HG03064 (cell line): ENCODE results near the gene TULP4.
"Not testable (repeated sequence)": the region's sequence is repeated elsewhere in the genome, so short reads cannot be mapped to it uniquely, and the experiment has no call there.

Experiments
- ATAC-seq: cut with Tn5 transposase; IDR thresholded peaks from one replicate; pipeline ENCODE4 v1.9.1; 2021; ENCODE audit warnings: low read depth; ENCODE audit not compliant: unreplicated experiment

Gene TULP4

DNA sequence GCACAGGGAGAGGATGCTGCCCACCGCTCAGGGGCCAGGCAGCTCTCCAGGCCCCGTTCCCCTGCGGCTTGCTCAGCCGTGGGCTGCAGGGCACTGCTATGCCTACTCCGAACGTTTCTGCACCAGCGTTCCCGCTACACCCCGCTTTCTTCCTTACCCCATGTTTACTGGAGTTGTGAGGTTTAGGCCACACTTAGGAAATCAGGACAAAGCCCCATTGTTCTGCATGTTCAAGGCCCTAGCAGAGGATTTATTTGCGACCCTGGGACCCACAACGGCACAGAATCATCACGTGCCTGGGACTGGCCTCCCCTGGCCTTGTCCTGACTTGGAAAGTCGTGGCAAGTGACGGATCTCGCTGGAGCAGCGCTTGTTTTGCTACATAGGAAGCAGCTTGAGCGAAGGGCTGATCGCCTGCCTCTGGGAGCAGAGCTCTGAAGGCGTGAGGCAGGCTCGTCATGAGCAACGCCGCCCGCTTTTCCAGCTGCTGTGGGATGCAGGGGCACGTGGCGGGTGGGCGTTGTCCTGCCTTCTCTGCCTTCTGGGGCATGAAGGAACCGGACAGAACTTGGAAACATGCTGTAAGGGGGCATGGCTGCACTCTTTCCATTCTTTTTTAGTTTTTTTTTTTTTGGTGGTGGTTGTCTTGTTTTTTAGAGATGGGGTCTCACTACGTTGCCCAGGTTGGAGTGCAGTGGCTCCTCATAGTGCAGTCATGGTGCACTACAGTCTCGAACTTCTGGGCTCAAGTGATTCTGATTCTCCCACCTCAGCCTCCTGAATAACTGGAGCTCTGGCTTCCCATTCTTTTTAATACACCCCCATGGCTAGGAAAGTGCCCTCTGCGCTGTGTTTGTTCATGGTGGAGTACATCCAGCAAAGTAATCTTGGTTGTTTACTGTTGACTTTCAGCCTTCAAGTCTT lies 233.0 kb downstream of the TULP4 start:
- no peak for ATAC-seq

DNA sequence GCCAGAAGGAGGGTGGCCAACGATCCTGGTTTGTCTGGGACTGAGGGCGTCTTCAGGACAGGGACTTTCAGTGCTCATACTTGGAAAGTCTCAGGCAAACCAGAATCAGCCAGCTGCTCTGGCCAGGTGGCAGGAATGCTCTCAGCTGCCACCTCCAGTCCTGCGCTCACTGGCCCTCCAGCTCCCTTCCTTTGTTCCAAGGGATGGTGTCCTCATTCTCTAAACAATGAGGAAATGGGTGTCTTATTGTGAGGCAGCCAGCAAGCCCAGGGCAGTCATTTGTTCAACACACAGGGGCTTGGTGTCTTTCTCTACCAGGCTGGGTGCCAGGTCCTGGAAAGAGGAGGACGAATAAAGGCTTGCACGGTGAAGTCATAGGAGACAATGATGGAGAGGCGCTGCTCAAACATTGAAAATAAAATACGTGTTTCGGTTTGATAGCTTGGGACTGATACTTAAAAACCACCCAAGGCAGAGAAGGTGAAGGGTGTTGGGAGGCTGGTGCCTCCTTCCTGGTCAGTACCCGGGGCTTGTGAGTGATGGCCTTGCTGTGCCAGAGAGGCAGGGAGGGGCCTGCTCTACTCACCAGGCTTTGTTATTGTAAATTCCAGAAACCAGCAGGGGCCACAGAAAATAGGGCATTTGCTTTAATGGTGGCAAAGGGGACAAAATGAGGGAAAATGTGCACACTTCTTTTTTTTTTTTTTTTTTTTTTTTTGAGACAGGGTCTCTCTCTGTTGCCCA lies 236.3 kb downstream of the TULP4 start:
- ATAC-seq: no peak

DNA sequence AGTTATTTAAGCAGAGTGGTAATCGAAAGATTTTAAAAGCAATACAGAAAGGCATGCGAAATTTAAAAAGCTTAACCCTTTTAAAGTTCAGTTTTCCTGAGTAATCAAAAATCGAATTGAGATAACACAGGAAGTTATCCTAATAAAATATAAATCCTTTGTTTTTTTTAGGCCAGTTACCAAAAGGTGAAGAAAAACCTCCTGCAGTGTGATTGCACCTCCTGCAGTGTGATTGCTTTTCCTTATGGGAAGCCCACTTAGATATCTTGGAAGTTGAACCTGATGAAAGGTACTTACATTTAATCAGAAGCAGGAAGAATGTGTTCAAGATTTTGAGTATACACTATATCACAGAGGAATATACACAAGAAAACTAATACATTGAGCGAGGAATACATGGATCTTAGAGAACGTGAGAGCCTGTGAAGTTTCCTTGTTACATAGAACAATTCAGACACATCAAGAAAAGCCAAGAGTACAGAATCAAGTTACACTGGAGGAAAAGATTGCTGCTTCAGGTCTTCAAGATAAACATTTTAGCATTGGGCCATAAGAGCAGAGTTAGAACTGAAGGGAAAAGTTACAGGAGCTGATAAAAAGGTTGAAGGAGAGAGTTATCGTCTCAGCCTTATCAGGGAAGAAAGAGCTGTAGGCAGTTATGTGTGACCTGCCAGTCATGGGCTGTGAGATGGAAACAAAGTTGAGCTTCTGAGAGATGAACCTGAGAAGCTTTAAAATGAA lies 240.0 kb downstream of the TULP4 start:
- no peak for ATAC-seq

DNA sequence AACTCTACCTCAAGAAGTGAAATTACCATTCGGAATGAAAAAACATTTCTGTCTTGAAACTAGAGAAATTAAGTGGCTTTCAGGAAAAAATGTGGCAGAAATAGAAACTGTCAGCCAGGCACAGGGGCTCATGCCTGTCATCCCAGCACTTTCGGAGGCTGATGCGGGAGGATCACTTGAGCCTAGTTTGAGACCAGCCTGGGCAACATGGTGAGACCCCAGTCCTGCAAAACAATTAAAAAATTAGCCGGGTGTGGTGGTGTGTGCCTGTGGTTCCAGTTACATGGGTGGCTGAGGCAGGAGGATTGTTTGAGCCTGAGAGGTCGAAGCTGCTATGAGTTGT lies 240.5 kb downstream of the TULP4 start:
- ATAC-seq: no peak

DNA sequence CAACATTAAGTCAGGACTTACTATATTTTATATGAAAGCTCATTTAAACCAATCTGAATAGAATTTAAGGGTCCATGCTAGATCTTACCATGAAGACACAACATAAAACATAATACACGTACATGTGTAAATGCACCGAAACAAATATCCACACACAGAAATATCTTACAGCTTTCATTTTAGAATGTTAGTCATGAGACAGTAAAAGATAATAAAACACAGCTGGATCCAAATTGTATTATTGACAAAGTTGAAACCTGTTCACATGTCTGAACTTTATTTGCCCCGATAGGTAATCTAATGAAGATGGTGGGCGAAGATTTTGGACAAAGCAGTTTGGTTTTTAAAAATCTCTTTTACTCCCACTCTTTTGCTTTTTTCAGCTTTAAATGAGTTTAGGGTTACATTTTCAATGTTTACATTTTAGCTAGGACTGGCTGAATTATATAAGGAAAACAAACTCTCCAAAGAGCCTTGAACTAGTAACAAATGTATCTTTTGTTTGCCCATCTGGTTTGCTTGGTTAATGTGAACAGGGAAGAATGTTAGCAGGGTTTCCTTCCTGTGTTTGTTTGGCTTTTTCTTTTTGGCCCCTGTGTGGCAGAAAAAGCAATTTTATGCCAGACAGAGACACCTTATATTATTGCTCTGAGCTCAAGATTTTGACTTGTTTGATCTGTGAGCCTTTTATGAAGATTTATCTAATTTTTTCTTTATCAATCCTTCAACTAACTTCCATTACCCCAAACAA lies 242.5 kb downstream of the TULP4 start:
- no peak for ATAC-seq

DNA sequence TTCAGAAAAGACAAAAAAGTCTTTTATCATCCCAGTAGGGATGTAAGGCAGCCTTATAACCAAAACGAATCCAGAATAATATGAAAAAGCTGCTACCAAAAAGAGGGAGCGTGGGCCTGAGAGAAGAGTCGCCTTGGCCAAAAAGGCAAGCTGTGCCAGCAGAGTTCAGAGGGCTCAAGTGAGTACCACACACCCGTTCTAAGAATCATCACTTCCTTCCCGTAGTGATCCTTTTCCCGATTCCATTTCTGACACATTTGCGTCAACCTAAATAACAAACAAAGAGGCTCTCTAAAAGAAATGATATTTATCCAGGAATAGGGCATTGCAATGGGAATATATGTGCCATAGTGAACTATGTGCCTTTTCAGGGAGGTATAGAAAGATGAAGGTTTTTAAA lies 243.8 kb downstream of the TULP4 start:
- no peak for ATAC-seq

DNA sequence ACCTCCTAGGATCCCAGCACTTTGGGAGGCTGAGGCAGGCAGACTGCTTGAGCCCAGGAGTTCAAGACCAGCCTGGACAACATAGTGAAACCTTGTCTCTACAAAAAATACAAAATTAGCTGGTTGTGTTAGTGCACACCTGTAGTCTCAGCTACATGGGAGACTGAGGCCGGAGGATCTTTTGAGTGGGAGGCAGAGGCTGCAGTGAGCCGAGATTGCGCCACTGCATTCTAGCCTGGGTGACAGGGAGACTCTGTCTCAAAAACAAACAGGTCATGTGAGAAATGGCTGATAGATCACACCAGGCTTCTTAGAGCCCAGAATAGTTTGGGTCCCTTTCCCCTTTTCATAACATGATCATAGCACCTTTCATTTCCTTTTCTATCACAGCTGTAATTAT lies 244.8 kb downstream of the TULP4 start:
- not testable (repeated sequence) for ATAC-seq

DNA sequence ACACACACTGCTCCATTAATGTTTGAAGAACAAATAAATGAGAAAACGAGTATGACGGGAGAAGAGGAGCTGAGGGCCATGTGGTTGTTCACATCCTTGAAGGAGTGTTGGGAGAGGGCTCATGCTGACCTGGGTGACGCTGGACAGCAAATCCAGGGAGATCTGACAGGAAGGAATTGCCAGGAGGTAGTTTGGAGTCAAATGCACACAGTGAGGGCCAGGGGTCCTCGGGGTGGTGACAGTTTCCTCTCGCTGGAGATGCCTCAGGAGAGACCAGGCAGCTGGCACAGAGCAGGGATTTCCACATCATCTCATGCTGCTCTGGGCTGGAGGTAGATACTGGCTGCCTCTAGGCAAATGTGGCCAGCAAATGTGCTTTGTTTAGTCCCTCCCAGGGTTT lies 245.7 kb downstream of the TULP4 start:
- ATAC-seq: no peak

DNA sequence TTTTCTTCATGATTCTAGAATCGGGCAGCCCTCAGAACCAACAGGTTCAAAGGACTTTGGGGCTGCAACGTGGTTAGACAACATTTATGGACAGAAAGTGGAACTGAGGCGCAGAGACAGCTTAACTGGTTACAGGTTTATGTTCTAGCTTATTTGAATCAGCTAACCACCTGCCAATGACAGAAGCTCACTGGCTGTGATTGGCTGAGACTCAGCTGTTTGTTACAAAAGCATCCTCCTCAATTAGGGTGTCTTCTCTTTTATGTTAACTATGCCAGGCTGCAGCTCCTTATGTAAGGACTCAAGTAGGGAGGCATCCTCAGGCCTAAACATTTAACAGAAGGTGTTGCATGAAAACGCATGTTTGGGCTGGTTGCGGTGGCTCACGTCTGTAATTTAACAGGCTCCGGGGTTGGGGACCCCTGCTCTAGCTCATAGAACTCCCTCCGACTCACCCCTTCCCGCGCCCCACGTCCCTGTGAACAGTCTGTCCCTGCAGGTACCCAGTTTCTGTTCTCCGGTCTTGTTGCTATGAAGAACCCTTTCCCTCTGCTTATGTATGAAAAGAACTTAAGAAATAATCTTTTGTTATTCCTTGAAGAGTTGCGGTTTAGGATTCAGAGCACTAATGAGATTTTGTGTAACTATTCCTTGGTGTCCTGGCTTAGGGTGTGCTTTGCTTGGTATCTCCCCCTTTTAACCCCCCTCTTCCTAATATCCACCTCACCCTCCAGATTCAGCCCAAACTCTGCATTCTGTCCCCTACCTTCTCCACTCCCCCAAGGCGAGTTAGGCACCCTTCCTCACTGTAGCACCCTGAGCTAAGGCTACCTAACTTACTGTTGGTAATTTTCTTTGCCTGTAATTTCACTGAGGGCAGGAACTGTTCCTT lies 246.4 kb downstream of the TULP4 start:
- ATAC-seq: no peak

DNA sequence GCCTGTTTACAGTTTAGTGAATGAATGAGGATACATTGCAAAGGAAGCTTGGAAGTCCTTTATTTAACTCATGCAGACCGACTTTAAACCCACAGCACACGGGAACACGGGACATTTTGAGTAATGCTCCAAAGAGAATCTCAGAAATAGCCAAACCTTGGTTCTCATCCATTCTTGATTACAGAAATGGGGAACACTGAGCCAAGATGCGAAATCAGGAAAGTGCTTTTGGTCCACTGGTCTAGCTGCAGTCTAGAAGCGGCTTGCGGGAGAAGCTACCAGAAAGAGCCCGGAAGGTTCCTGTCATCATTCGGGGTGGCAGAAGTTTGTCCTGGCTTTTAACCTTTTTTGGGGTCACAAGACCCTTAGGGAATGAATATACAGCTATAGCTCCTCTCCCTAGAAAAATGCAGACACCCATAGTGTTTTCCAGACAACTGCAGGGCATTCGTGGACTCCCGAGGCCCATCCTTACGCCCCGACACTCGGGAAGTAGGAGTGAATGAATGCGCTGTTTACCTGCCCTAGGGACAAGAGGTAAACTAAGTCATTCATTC lies 247.2 kb downstream of the TULP4 start:
- no peak for ATAC-seq

DNA sequence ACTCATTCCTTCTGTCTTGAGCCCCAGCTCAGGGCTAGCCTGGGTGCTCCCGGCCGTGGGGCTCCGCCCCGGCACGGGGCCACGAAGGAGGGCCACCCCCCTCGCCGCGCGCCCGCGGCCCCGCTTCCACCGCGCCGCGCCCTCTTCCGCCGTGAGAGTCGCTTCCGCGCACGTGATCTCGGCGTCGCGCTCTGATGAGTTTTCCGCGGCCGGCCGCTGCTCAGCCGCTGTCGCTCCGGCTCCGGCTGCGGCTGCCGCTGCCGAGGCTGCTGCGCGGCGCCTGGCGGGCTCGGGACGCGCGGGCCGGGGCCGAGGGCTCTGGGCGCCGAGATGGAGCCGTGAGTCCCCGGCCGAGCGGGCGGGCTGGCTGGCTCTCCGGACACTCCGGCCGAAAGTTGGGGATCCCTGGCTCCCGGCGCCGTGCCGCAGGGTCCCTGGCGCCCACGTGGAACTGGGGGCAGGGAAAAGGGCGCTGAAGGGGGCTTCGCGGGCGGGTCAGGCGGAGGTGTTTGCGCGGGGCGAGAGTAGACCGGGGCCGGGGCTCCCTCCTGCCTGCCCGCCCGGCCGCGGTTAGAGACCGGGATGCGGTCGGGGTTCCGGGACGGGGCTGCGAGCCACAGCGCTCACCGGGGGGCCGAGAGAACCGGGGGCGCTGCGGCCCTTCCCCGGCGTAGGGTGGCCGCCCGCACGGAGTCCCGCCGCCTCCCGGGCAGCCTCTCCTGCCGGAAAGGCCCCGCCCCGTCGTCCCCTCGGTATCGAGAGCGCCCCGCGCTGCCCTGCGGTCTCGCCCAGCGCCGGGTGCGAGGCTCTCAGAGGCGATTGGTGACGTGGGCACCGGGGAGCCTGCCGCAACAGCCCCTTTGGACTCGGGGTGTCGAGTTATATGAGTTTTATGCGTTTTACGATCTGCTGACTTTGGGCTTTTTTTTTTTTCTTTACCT lies 247.9 kb downstream of the TULP4 start, which contains the start of gene TMEM181:
Gene TMEM181 (plus strand): TSS at position 197 of the 941 bp plus-strand sequence. CDS start 134 bp downstream, at position 331.
- peak; percentile 86 for ATAC-seq

DNA sequence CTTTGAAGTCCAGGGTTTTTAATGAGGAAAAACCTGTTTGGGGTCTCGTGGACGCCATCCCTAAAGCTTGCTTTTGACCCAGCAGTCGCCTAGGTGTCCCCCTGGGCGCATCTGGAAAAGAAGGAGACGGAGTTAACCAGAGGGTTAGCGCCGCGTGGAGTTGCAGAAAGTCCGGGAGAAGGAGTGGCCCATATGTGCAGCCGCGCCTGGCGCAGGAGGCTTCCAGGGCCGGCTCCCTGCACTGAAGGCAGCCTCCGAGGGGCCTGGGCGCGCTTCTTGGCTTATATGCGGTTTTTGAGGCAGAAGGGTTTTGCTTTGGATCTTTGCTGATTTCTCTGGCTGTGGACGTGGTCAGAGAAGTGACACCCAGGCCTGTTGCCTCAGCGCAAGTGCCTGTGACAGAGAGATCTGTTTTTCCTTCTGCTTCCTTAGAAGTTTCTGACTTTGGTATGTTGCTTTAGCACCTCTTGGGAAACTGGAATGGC lies 248.6 kb downstream of the TULP4 start:
- ATAC-seq: peak; percentile 13
